ENCODE measurements around the gene PSMD9.
"Not testable (repeated sequence)": the region's sequence is repeated elsewhere in the genome, so short reads cannot be mapped to it uniquely, and the experiment has no call there.

PSMD9 gene

DNA sequence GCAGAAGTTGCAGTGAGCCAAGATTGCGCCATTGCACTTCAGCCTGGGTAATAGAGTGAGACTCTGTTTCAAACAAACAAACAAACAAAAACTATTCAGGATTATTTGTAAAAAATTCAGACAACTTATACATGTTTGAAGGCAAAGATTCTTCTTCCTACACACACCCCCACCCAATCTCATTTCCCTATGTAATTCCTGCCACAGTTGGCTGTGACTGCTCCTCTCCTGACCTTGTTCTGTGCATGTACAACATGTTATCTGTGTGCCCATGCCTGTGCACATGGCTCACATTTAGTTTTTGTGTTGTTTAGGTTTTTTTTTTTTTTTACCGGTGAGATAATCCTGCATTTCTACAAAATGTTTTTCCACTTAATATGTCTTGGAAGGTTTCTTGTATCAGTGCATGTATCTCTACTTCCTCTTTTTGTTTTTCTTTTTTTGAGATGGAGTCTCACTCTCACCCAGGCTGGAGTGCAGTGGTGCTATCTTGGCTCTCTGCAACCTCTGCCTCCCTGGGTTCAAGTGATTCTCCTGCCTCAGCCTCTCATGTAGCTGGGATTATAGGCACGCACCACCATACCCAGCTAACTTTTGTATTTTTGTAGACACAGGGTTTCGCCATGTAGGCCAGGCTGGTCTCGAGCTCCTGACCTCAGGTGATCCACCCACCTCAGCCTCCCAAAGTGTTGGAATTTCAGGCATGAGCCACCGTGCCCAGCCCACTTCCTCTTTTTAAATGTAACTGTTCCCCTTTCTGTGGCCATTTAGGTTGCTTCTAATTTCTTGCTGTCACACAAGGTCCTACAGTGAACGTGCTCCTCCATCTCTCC is 38.5 kb downstream of the PSMD9 start:
- DNase-seq = no peak

DNA sequence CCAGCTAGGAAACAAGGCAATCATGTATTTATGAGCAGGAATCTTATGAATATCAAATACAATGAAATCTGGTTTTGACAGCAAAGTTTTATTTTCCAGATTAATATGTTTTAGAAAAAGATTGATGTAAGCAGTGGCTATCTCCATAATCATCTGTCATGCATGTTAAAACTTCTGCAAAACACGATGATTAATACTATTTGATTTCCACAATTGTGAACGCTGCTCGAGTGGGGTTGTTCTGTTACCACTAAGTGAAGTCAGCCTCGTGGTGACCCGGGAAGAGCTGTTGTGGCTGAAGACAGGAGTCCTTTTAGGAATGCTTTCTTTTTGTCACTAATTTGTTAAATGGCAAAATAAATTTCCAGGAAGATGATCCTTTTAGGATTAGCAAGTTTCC is 39.2 kb downstream of the PSMD9 start:
- DNase-seq = no peak

- DNase-seq = not testable (repeated sequence)
These were observed 41.0 kb downstream of the PSMD9 start for GRCh38 chr12:121929545-121929944.

- no peak for DNase-seq
These were observed 42.3 kb downstream of the PSMD9 start for GRCh38 chr12:121930862-121931261.

DNA sequence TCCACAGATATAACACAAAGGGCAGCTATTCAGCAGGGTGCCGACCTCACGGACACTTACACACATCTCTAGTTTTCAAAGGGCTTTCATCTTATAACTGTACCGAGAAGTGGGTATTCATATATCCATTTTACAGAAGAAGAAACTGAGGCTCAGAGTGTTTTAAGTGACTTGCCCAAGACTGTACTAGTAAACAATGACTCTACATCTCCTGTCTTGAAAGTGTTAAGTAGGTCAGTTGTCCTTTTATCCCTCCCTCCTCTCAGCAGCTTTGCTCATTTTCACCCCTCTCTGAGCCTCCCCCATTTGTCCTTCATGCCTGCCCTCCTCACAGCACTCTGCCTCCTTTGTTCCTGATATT is 43.6 kb downstream of the PSMD9 start:
- no peak for DNase-seq

DNA sequence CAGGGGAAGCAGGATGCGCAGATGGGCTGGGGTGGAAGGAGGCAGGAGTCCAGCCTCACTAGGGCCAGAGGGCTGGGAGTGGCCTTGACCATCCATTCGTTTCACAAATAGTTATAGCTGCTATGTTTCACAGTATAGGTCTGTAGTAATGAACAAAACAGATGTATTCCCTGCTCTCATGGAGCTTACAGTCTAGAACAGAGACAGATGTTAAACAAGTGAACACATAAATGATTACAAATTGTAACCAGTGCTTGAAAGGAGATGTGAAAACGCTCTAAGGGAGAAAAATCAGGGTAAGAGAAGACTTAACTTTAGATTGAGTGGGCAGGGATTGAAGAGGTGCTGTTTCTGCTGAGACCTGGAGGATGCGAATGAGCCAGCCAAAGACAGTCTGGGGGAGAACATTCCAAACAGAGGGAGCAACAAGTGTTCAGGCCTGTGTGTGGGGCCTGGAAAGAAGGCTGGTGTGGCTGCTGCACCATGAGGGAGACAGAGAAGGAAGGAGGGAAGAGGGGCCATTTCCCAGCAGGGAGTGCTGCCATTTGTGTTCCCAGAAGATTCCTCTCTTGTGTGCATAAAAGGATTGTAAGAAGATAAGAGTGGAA is 44.4 kb downstream of the PSMD9 start:
- DNase-seq = no peak

DNA sequence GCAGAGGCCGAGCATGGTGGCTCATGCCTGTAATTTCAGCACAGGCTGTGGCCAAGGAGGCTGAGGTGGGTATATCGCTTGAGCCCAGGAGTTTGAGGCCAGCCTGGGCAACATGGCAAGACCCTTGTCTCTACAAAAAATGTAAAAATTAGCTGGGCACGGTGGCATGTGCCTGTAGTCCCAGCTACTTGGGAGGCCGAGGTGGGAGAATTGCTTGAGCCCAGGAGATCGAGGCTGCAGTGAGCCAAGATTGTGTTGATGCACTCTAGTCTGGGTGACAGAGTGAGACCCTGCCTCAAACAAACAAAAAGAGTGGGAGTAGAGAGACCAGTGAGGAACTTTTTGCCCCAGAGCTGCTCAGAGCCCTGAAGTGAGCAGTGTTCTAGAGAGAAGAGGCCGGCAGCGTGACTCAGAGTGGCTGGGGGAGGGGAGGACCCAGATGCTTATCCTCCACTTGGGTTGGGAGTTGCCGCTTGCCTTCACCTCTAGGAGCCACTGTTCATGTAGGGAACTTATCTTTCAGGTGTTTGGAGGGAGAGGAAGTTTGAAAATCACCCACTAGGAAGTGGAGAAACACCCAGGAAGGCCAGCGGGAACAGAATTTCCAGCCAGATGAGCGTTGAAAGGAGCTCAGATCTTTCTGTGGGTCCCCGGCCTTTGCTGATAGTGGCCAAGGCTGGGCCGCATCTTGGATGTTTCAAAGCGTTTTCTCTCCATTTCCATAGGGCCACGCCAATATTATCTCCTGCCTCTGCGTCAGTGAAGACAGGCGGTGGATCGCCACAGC is 45.1 kb downstream of the PSMD9 start:
- no peak for DNase-seq

DNA sequence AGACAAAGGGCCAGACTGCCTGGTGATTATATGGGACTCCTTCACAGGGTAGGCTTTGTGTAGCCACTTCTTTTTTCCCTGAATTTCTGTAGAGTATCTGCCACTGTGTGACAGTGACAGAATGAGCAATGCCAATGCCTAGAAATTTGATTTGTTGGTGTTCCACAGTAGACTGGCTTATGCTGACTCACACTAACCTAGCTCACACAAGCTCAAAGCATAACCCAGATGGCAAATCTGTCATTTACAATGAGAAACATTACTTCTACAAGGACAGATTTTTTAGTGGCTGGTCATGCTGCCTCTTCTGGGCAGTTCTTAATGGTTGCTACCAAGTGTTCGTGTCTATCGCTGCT is 45.7 kb downstream of the PSMD9 start:
- DNase-seq = no peak

DNA sequence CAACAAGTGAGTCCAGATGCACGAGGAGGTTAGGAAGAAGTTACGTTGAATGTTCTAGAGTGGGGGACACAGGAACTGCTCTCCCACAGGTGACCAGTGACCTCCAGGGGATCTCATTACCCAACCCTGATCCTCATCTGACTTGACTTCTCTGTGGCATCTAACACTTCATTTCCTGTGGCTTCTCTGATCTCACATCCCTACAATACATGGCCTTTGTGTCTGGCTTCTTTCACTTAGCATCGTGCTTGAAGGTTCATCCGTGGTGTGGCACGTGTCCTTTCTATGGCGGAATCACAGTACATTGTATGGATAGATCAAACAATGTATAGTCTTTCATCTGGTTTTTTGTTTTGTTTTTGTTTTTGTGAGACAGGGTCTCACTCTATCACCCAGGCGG is 49.1 kb downstream of the PSMD9 start:
- no peak for DNase-seq

DNA sequence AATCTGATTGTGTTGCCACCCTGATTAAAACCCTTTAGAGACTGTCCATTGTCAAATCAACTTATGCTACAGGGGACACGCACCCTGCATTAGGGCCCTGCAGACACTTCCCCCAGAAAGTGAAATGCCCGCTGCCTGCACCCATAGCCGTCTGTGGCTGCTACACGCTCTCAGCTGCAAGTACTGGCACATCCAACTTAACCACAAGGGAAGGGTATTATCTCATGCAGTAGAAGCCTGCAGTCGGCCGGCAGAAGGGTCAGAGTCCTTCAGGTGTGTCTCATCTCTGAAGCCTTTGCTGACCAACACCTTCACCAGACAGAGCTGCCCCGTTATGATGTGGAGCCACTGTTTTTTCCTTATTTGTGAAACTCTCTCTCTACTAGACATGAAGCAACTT is 50.6 kb downstream of the PSMD9 start:
- no peak for DNase-seq

GRCh38 chr12:121939992-121940766 is 51.6 kb downstream of the PSMD9 start:
- DNase-seq = no peak

DNA sequence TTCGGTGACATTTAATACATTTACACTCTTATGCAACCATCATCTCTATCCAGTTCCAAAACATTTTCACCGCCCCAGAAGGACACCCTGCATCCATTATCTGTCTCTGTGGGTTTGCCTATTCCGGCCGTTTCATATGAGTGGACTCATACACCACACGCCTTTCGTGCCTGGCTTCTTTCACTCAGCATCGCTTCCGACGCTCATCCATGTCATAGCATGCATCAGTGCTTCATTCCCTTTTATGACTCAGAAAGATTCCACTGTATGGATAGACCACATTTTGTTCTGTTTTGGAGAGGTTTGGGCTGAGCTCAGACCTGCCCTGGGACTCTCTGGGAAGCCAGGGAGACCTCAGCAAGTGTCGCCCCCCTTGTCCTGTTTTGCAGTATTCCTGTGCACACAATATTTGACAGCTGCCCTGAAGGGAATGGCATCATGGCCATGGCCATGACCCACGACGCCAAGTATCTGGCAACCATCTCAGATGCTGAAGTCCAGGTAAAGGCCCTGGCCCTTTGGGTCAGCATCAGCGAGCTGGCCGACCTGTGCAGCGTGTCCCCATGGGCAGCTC is 53.6 kb downstream of the PSMD9 start:
- DNase-seq = no peak

- DNase-seq = no peak
These were observed 55.3 kb downstream of the PSMD9 start for GRCh38 chr12:121943926-121944325.

- DNase-seq = no peak
These were observed 57.9 kb downstream of the PSMD9 start for GRCh38 chr12:121946313-121947025.

- DNase-seq = no peak
These were observed 59.4 kb downstream of the PSMD9 start for GRCh38 chr12:121947981-121948380.

DNA sequence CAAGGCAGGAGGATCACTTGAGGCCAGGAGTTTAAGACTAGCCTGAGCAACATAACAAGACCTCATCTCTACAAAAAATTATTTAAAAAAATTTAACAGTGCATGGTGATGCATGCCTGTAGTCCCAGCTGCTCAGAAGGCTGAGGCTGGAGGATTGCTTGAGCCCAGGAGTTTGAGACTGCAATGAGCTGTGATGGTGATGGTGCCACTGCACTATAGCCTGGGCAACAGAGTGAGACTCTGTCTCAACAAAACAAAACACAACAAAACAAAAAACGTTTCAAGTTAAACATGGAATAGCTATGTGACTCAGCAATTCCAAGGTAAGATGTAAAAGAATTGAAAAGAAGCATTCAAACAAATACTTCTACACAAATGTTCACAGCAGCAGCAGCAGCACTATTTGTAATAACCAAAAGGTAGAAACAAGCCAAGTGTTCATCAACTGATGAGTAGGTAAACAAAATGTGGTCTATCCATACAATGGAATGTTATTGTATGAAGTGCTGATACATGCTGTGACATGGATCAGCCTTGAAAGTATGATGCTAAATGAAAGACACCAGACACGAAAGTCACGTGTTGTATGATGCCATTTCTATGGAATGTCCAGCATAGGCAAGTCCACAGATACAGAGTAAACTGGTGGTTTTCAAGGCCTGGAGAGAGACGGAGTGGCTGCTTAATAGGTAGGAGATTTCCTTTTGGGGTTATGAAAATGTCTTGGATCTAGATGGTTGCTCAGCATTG is 61.2 kb downstream of the PSMD9 start:
- DNase-seq = no peak

- DNase-seq = no peak
These were observed 64.6 kb downstream of the PSMD9 start for GRCh38 chr12:121953117-121953692.

DNA sequence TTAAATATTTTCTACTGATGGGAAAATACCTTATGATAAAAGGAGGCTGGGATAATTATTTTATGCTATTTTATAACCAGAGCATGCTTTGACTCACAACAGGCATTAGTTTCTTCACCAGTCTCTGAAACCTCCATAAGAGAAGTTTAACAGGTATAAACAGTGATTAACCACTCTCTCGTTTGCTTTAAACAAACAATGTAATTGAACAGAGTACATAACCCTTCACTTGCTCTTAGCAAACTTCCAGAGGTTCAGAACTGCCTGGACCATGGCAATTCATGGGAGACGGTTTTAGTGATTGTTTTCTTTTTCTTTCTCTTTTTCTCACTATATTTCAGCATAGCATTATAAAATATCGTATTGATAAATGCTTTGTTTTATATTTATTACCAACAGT is 65.1 kb downstream of the PSMD9 start:
- DNase-seq = no peak

DNA sequence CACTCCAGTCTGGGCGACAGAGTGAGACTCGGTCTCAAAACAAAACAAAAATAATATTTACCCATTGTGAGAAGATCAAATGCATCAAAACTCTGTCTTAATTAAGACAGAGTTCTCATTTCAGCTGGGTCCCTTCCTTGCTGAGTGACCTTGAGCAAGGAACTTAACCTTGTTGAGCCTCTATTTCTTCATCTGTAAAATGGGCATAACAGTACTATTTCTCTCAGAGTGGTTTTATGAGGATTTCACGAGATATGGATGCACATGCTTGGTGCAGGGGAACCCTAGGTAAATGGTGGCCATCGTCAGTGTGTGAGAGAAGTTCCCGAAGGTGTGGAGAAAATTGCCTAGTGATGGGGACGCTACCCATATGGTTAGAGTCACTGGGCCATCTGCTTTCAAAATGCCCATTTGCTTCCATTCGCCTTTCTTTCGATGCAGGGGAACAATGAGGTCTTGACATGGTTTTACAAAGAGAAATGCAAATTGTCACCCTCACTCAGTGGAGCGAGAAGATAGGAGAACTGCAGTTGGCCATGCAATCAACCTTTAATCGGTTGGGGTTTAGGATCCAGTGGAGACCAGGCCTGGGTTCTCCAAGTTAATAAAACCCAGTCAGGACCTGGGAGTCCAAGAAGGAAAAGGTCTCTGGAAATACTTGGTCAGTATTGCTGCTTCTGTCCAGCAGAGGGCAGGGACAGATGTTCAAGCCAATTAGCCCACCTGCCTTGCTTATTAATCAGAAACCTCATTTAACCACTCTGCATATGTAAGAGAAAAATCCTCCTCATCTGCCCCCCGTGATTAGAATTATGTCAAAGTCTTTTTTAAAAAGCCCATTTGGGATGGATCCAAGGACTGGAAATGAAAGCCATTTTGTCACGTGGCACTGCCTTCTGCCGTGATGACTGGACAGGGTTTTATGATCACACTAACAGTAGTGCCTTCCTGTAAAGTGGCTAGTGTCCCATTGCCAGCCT is 67.0 kb downstream of the PSMD9 start:
- DNase-seq = no peak
